NCI-H1417 treated with DMSO at 0.1 percent for 48 hours (cell line): ENCODE data around the gene WDR1.

Experiments
- DNase-seq: peaks from one replicate; lab custom pipeline; 2025; lab: John Stamatoyannopoulos, UW

WDR1 gene

DNA sequence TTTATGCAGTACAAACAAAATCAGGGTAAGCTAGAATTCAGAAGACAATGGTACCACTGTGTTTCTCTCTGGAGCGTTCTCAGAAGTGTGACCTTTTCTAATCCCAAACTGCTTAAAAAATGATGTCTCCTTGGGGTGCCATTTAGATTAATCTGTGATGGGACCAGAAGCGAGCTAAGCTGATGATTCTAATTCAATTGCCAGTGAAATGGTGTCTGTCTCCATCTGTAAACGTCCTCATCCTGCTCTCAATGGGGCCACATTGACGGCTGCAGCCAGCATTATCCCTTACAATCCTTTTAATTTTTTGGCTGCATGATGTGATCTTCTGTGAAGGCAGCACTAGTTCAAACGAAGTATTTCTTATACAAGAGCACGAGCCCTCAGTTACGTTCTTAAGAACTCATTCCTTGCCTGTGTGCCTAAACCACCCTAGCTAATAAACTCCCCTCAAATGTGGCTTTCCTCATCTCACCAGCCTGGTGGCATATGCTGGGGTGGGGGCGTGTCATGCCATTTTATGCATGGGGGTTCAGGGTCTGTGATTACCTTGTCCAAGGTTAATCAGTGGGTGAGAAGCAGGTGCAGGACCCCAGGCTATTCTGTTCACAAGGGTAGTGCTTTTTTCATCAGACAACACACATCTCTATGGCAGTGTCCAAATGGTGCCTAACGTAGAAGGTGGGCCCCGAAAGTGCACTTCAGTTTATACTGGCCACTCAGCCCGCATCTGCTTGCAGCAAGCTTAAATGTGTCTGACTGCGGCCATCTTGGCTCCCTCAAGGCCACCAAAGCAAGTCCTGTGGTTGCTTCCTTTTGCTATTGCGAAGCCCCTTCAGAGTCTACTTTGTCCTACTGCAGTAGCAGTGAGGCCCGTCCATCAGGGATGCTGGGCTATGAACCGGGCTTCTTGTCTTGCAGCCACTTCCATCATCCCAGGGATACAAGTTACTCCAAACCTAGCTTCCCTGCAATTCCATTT lies 49.6 kb downstream of the WDR1 start:
- DNase-seq = no peak

DNA sequence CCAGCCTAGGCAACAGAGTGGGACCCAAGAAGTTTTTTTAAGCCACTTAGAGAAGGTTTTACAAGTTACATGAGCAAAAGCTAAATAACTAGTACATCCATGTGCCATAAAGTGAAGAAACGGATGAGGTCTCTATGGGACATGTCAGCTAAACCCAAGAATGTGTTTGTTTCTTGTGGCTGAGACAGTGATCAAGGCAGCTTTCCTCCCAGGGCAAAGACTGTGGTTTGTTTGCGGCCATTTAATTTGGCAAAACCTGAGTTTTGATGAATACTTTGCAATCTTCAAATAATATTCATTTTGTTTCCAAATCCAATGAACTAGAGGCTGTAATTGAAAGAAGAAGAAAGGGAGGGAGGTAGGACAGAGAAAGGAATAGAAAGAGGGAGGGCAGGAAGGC lies 50.4 kb downstream of the WDR1 start:
- no peak for DNase-seq

DNA sequence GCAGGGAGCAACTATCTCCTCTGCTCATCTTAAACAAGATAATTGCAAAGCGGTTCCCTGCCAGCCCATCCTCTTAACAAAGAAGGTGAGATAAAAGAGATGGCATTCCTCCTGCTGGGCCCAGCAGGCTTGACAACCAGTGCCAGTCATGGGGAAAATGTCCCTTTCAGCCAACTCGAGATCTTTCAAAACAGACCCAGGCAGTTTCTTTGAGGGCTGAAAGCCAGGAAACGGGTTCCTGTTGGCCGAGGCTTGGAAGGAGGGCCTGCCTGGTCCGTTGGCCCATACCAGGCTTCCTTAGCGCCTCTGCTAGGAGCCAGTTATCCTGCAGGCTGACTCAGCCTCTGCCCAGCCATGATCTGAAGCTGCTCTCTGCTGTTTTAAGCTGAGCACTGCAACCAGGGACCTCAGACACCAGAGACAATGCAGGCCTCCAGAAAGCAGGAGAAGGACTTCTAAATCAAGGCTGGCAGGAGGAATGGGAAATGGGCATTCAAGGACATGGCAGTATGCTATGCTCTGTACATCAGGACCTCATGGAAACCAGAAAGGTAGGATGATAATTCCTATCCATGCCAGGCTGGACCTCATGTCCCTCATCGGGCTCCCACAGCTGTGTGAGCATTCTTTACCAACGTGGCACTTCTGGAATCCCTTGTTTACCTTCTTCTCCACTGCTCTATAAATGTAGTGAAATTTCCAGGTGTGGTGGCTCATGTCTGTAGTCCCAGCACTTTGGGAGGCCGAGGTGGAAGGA lies 52.9 kb downstream of the WDR1 start:
- no peak for DNase-seq

DNA sequence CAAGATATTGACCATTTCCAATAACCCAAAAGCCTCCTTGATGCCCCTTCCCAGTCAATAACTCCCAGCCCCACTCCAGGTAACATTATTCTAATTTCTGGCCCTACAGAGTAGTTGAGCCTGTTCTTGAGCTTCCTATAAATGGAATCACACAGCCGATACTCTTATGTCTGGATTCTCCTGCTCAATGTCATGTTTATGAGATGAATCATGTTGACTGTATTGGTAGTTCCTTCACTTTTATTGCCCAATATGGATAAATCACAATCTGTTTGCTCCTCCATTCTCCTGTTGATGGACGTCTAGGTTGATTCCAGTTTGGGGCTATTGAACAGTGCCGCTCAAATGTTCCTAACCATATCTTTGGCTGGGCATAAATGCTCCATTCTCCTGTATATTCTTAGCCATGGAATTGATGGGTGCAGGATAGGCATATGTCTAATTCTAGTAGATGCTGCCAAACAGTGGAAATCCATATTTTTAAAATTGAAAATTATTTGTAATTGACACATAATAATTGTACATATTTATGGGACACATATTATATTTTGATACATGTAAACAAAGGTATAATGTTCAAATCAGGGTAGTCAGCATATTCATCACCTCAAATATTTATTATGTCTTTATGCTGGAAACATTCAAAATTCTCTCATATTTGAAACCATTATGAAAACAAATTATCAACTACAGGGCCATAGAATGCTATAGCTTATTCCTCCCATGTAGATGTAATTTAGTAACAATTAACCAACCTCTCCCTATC lies 54.8 kb downstream of the WDR1 start:
- no peak for DNase-seq

DNA sequence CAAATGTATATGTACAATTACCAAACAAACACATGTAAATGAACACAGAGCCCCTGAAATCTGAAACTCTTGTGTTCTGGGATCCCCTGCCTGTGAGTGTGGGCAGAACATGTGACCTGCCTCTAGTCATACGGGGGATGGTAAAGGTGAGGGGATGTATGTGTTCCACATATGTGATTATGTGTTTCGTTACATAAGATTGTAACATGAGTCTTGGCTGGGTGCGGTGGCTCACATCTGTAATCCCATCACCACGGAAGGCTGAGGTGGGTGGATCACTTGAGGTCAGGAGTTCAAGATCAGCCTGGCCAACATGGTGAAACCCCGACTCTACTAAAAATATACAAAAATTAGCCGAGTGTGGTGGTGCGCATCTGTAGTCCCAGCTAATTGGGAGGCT lies 58.2 kb downstream of the WDR1 start:
- no peak for DNase-seq

DNA sequence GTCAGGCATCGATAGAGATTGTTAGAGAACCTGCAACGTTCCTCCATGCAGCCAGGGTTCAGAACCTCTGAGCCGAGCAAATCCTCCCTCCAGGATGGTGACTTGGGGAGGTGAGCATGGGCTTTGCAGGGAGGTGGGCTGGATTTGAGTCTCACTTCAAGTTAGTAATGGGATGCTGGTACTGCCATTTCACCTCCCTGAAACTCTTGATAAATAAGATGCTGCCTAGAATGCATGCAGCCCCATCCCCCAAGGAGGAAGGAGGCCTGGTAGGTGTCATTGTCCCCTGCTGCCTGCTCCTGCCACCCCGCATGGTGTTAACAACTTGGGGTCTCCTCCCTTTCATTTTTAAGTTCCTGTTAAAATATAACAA lies 59.6 kb downstream of the WDR1 start:
- no peak for DNase-seq

DNA sequence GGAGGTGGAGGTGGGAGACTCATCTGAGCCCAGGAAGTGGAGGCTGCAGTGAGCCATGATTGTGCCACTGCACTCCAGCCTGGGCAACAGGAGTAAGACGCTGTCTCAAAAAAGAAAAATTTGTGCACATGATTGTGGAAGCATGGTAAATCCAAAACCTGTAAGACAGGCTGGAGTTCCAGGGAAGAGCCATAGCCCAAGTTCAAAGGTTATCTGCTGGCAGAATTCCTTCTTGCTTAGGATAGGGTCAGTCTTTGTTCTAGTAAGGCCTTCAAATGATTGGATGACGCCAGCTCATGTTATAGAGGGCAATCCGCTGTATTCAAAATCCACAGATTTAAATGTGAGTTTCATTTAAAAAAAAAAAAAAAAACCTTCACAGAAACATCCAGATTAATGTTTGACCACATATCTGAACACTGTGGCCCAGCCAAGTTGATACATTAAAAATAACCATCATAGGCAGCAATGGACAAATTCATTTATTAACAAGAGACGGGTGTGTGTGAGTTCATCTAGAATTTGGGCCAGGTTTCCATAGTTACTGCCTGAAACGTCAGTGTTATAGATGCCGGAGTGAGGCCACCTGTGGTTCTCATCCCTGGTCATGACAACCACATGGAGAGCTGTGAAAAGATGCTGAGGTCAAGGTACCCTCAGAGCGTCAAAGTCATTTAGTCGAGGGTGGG lies 60.1 kb downstream of the WDR1 start:
- no peak for DNase-seq

DNA sequence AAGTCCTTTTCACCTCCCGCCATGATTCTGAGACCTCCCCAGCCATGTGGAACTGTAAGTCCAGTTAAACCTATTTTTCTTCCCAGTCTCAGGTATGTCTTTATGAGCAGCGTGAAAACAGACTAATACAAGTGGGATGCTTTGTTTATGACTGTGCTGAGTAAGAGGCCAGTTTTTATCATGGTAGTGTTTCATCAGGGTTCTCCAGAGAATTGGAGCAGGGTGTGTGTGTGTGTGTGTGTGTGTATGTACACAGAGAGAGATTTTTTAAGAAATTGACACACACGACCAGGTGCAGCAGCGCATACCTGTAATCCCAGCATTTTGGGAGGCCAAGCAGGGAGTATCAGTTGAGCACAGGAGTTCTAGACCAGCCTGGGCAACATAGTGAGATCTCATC lies 60.7 kb downstream of the WDR1 start:
- DNase-seq = no peak

DNA sequence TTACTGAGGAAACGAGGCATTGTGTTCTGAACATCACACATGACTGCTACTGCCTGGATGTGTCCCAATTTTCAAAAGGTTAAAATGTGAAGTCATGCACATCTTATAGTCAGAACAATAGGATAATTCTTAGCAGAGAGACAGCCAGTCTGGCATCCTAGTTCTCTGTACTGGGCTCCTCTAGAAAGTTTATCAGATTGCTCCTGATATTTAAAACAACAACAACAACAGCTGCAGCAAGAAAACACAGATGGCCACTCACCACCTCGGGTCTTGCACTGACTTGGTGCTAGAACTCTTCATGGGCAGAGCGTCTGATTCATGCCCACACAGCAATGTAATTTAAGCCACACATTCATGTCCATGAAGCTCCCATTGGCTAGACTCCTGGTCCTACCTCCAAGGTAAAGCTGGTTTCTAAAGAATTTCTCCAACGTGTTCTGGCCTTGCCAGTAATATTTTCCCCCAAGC lies 62.0 kb downstream of the WDR1 start:
- DNase-seq = no peak

DNA sequence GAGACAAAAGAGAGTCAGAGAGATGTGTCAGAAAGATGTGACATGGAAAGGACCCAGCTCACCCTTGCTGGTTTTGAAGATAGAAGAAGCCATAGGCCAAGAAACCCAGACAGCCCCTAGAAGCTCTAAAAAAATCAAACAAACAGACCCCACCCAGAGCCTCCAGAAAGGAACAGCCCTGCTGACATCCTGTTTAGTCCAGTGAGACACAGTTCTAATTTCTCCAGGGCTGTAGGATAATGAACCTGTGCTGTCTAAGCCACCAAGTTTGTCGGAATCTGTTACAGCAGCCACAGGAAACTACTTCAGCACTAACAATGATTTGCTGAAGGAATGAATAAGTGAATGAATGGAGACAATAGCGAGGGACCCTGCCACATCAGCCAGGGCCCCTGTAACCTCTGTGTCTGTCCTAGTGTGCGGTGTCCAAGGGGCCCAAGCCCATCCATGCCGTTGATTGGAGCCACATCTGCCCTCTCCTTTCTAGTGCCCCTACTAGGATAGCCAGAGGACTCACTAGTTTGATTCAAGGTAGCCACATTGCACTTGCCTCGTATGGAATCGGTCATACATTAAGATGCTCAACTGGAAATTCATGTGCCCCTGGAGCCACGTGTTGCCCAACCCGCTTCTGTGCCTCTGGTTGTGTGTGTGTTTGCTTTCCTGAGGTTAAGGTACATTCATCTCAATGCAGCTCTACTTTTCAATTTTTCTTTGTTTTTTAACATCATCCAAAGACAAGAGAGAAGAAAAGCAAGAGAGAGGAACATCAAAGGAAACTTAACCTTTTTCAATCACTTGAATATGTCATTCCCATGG lies 62.8 kb downstream of the WDR1 start:
- no peak for DNase-seq

DNA sequence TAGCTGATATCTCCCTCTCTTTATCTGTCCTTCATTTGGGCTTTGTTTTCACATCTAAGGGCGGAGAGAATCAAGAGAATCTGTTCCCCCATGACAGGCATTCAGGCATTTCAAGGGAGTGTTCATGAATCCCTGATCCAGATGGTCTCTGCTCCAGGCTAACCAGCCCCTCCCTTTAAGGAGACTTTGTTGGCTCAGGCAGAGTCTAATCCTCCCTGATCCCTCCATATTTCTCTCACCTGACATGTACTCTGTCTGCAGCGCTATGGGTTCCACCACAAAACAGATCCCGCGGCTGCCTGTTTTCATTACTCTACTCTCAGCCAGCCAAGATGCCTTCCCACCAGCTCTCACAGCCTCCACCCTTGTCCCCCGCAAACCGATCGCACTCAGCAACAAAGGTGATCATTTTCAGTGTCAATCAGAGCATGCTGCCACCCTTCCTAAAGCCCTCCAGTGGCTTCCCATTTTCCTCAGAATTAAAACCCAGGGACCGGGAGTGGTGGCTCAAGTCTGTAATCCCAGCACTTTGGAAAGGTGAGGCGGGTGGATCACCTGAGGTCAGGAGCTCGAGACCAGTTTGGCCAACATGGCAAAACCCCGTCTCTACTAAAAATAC lies 65.0 kb downstream of the WDR1 start:
- no peak for DNase-seq

DNA sequence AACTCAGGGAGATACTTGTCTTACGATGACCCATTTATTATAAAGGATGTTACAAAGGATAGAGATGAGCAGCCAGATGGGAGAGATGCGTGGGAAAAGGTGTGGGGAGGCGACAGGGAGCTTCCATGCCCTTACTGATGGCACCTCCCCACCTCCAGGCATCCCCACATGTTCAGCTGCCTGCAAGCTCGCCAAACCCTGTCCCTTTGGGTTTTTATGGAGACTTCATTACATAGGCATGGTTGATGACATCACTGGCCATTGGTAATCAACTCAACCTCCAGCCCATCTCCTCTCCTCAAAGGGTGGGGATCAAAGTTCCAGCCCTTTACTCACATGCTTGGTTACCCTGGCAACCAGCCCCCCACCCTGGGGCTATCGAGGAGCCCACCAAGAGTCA lies 65.9 kb downstream of the WDR1 start:
- no peak for DNase-seq

DNA sequence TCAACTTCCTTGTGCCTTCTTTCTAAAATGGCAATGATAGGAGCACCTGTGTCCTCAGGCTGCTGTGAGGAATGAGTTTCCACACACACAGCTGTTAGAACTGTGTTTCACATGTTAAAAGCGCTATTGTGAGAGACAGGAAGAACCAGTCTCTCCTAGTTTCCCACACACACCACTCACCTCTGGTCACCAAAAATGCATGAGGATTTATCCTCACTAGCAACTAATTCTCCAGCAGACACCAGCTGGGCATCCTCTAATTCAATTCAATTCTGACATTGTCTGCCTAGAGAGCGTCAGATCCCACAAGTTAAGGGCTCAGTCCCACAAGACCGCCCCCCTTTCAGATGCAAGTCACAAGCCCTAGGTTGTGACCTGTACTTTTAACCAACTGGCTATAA lies 66.3 kb downstream of the WDR1 start:
- no peak for DNase-seq

DNA sequence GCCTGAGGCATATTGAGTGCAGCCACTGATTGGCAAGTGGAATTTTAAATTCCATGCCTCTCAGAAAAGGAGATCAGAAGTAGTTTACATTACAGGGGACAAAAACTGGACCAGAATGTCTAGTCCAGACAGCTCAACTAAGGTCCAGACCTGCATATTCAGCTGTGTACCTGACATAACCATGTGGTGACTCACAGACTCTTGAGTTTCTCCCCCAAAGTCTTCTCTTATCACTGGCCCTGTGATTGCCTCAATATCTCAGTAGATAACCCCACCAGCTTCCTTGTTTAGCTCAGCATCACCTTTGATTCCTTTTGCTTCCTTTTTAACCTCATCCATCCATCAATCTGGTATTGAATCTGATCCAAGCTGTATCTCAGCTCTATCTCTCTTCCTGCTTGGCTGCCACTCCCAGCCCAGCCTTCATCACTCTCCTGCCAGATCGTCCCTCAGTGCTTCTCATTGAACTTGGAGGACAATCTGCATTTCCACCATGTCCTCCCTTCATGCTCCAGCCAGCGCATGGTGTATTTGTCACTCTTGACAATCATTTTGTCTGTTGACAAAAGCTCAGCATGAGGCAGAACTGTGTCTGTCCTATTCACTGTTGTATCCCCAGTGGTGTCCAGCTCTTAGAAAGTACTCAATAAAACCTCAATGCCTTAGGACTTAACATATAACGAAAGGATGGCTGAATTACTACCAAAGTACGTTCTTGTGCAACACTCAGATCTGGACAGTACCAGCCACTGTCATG lies 67.5 kb downstream of the WDR1 start:
- no peak for DNase-seq

DNA sequence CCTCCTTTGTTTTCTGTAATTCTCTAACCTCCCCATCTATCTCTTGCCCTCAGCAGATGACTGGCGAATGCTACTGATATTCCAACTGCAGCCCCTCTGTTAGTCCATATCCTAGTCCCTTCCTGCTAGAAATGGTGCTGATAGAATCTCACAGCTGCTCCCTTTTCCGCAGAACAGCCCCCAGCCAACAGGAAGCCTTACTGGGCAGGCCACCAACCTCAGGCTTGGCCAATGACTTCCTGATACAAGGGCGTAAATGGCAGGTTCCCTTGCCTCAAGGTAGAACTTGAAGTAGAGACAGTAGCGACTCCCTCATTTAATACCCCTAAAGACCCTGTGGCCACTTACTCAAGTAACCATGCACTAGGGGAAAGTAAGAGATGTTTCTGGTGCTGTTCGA lies 68.6 kb downstream of the WDR1 start:
- no peak for DNase-seq

DNA sequence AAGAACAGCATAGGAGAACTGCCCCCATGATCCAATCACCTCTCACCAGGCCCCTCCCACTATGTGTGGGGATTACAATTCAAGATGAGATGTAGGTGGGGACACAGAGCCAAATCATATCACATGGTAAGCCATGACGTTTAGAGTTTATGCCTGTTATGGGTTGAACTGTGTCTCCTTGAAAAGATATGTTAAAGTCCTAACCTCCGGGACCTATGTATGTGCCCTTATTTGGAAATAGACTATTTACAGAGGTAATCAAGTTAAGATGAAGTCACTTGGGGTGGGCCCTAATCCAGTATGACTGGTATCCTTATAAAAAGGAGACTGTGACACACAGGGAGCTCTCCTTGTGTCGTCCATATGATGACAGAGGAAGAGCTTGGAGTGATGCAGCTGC lies 70.1 kb downstream of the WDR1 start:
- DNase-seq = no peak

DNA sequence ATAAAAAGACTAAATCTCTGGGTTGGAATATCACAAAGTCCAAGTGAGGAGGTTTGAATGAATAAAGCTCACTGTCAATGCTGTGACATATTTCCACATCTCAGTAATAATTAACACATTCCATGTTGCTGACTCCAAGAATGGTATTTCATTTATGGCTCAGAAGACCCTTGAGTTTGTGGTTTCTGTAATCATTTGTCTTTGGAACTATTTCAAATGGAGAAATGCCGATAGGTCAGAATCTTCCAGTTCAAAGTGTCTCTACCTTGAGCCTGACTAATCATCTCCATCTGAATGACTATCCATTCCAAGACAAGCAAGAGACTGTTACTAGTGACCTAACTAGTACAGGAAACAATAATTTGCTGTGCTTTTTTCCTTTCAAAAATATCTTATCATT lies 71.1 kb downstream of the WDR1 start:
- no peak for DNase-seq

DNA sequence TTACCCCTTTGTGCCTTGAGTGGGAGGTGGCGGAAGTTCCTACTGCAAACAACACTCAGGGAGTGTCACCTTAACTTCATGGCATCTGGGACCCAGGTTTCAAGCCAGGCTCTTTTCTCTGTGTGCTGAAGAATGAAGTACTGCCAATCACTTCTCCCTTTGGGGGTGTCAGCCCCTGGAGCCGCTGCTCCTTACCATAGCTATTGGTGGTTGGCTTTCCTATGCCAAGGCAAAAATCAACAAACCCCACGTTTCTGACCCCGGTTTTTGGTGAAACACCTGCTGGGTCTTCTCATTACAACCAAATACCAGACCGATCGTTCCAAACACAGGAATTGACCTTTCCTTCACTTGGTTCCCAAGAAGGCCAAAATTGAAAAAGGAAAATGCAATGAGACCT lies 75.6 kb downstream of the WDR1 start:
- DNase-seq = no peak

DNA sequence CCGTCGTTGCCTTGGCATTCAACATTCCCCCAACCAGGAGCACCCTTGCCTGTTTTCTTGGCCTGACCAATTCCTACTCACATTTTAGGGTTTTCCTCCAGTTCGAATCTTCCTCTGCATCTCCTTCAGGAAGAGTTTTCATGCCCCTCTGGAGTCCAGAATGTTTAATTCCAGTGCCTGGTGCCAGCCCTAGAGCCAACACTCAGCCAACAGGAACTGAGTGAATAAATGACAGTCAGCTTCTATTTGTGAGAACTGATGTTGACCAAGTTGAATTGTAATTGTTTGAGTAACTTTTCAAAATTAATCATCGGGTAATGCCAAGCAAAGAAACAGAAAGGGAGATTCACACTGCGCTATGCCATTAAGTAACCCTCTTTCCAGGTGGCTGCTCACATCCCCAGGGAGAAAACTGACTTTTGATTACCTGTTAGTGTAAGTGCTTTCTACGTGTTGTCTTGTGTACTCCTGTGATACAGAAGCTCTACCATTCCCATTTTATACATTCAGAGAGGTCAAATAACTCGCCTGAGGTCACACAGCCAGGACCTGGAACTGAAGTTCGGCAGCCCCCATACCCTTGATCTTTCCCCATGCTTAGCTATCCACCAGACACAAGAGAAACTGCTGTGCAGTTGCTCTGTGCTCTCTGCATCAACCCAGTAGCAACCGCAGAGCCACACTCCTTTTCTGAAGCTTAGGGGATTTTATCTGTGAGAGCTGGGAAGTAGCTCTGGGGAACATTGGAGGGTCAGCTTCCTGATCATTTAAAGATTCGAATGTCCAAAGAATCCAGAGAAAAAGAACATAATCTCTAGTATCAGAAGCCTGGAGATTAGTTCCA lies 76.3 kb downstream of the WDR1 start:
- DNase-seq = no peak
